T-helper 9 cell (primary cell): Measurements from ENCODE around the gene GPR149.
"Not testable (repeated sequence)": the region's sequence is repeated elsewhere in the genome, so short reads cannot be mapped to it uniquely, and the experiment has no call there.

Experiments
- DNase-seq: peaks from one replicate; pipeline ENCODE4 v3.0.0-alpha.2; 2020
- total RNA-seq, 2 donors: gene quantifications; one replicate each; lab custom pipeline; 2026; lab: John Stamatoyannopoulos, UW

GPR149 gene
- total RNA-seq: 0 reads per million in 2 donors

DNA sequence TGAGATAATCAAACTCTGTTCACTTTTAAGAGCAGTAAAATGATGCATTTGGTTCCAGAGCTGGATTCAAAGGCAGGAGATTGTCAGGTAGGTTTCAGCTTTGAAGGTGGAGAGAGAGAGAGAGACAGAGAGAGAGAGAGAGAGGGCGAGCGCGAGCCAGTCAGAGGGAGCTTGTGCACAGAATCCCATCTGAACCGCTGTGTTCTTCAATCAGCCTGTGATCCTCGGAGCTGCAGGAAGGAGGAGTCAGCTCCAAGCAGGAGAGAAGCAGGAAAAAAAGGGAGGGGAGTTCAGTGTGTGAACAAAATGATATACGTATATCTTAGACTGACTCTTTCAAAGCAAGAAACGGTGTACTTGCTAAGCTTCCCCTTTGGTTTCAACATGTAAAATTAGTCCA lies at the start of gene GPR149:
Gene GPR149 (minus strand): TSS at position 177 of the 400 bp plus-strand sequence. CDS start 575 bp downstream, outside the sequence.
- no peak for DNase-seq

- DNase-seq: no peak
Measured at GRCh38 chr3:154473769-154474168, 43.8 kb upstream of the GPR149 start.

DNA sequence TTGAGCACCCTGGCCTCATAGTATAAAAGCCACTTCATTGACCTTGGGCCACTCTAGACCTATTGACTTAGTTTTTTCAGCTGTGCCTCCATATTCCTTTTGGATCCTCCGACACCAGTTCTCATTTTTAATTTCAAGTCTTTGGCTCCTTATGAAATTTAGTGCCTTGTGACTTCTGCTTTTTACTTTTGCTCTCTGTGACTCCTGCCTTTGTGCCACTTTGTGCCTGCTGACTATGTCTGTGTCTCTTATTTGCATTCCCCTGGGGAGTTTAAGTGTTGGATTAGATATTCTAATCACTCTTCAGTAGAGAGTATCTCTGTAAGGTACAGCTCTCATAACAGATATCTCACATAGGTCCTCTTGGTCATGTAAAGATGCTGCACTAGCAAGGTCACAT lies 39.6 kb upstream of the GPR149 start:
- no peak for DNase-seq

DNA sequence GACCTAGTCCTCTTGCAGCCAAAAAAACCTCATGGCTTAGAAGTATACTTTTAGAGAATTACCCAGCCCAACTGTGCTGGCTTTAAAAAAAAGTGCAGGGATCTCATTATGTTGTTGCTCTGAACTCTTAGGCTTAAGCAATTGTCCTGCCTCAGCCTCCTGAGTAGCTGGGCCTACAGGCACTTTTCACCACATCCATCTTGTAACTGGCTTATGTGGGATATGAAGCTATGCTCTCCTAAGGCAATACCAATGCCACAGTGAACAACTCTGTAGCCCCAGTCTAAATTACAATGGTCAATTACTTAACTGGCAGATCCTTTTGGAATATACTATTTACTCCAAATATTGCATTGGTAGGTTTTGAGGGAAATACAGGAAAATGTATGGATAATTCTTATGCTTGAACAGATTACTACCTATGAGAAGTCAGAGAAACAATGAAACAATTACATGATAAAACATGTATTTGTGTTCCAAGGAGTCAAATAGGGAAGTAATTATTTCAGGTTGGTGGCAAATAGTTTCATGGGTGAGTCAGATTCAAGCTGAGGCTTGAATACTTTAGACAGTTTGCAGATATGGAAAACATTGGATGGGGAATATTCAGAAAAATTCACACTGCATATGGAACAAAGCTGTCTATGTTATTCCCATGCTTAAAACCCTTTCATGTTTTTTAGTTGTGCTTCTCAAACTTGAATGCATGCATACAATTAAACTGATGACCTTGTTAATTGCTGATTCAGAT lies 34.6 kb upstream of the GPR149 start:
- DNase-seq: no peak

GRCh38 chr3:154458560-154458959 lies 28.6 kb upstream of the GPR149 start:
- no peak for DNase-seq

- not testable (repeated sequence) for DNase-seq
Measured at GRCh38 chr3:154439081-154439480, 9.1 kb upstream of the GPR149 start.

DNA sequence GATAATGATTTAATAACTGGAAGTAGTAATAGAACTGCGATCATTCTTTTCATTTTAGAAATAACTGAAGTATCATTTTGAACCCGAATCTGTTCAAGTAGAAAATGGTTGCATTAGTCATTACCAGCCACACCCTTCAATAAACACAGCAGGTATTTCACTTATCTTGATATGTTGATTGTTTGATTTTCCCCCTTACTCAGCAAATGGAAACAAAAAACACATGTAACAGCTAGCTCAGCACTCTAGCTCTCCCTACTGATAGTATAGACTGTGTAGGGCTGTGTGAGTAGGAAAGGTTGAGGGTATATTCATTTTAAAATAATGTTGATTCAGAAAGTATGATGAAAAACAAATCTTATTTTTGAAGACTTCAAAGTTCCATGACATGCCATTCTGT lies 1.1 kb upstream of the GPR149 start:
- DNase-seq: no peak

DNA sequence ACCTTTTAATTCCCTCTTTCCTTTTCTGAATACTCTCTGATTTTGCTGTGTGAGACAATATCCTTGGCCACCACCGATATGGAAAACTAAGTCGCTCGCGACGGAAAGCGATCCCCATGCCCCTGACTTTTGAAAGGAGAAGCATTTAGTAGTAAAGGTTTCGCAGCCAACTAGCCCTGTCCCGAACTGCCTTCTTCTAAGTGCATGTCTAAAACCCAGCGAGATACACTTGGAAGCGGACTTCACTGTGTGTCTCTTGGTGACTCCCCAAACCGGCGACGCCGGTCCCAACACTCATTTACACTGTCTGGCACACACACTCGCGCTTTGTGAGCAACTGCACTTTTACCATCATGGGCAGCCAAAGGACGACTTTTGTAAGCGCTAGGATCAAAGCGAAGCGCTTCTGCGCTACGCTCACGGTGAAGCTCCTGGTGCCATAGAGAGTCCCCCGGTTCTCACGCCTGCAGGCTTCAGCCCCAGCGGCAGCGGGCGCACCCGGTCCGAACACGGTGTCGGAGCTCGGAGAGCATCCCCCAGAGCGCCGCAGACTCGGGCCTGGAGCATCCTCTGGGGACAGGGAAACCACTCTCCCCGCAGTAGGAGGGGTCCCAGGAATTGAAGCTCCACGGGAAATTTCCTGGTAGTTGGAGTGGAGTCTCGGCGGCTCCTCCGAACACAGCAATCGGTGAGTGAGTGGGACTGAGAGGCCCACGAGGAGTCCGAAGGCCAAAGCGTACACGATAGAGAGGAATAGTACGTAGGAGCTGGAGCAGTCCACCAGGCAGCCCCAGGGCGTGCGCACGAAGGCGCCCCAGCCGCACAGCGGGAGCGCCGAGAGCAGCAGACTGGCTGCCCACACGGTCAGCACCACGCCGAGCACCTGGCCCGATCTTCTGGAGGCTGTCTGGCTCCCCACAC lies 1.4 kb downstream of the GPR149 start:
- no peak for DNase-seq

DNA sequence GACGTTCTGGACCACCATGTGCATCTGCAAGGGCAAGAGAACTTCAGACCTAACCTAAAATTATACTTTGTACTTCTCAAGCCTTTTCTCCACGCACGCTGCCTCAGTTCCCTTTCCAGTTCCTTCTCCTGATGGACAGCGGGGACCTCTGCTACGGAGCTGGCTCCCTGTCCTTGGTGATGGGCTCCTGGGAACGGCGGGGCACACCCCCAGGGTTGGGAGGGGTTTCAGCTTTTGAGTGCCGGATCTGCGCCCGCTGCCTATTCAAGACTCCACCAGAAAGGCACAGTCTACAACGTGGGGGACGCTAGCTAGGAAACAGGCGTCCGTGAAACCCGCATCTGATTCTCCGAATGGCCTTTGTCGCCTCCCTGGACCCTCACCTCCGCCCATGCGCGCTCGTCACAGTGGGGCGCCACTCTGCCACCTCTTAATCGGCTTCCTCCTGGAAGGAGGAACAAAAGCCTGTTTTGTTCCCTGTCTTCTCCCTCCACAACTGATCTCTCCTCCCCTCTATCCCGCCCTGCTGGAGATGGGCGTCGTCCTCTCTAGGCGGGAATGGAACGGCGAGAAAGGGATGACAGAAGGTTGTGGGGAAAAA lies 2.2 kb downstream of the GPR149 start:
- DNase-seq: no peak

- DNase-seq: no peak
Measured at GRCh38 chr3:154422694-154423093, 7.3 kb downstream of the GPR149 start.

- DNase-seq: no peak
Measured at GRCh38 chr3:154421083-154421482, 8.9 kb downstream of the GPR149 start.

- DNase-seq: no peak
Measured at GRCh38 chr3:154398084-154398967, 31.7 kb downstream of the GPR149 start.

DNA sequence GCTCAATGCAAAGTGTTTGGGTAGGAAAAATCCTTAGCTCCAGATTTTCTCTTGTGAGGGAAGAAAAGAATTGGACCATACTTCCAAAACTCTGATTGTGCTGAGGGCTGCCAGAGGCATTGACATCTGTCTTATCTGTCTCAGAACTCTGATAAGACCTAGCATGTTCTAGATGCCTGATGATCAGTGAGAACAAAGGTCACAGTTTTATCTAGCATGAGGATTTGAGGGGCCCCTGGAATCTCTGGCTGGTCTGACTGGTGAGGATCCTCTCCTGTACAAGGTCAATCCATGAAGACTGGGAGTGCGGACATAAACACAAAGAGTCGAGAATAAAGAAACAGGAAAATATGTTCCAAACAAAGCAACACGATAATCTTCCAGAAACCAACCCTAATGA lies 40.1 kb downstream of the GPR149 start:
- DNase-seq: no peak

- DNase-seq: no peak
Measured at GRCh38 chr3:154384479-154384878, 45.5 kb downstream of the GPR149 start.

DNA sequence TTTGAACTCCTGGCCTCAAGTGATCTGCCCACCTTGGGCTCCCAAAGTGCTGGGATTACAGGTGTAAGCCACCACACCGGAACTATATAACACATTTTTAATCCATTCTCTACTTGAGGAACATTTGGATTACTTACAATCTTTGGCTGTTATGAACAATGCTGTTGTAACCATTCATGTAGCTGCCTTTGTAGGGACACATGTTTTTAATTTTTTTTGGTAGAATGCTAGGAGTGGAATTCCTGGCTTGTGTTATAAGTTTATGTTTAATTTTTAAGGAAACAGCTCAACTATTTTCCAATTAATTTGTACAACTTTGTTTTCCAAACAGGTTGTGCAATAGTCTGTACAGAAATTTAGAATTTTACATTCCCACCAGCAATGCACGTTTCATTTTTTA lies 51.7 kb downstream of the GPR149 start:
- no peak for DNase-seq

GRCh38 chr3:154367221-154367620 lies 62.8 kb downstream of the GPR149 start:
- DNase-seq: no peak

- no peak for DNase-seq
Measured at GRCh38 chr3:154364849-154365248, 65.1 kb downstream of the GPR149 start.

DNA sequence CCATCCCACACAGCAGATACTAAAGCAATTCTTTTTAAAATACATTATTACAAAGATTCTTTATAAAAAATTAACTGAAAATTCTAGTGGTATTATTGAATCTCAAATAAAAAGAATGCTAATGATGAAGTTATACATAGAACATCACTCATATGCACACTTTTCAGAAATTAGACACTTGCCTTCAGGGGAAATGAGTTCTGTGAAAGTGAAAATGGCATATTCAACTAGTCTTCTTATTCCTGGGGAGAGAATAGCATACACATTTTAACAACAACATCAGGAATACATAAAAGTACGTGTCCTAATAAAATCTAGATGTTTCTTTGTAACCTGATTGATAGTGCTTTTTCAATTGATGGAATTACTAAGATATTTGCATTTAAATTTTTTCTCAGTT lies 68.9 kb downstream of the GPR149 start:
- no peak for DNase-seq

DNA sequence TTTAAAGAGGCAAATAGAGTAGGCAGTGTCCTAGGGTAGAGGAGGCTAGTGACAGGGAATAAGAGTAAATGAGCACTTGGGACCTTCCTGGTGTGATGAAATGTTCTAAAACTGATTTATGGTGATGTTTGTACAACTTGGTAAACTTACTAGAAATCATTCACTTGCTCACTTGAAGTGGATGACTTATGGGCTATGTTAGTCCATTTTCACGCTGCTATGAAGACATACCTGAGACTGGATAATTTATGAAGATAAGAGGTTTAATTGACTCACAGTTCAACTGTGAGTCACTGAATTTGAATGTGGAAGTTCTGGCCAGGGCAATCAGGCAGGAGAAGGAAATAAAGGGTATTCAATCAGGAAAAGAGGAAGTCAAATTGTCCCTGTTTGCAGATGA lies 74.0 kb downstream of the GPR149 start:
- DNase-seq: no peak

- DNase-seq: no peak
Measured at GRCh38 chr3:154349223-154349622, 80.8 kb downstream of the GPR149 start.

- no peak for DNase-seq
Measured at GRCh38 chr3:154345422-154346122, 84.4 kb downstream of the GPR149 start.

DNA sequence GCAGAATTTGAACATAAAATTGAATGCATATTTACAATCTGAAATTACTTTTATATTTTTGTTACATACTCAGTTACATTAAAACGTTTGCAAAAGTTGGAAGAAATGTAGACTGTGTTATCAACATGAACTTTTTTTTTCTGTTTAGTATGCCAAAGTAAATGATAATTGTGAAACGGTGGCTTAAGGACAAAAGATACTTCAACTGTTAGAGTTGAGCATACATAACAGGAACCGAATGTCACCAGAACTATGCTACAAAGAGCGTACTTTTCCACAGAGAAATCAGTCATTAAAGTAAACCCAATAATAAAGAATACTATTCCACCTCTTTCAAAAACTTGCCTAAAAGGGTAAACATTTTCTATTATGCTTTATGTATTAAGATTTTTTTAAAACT lies 91.4 kb downstream of the GPR149 start:
- no peak for DNase-seq
